Measurements from ENCODE around the gene RUVBL1. TPM values are rescaled to one million over a fixed set of nuclear protein-coding genes. Genes with fewer than 3 reads are reported as not detected.

Gene RUVBL1
- total and polyA plus RNA-seq, 2 experiments from 2014 or later = 29.7 to 33.5 TPM

- Histone ChIP-seq H3K9me3 (ENCODE audit: low read depth) (no peaks in the 10 kb centered on the region), H3K79me2 (peaks cover 47% of the 10 kb centered on the region), H3K27me3 (no peaks in the 10 kb centered on the region), H4K20me1 (ENCODE audit: insufficient read depth, poor library complexity, severe bottlenecking) (peaks cover 33% of the 10 kb centered on the region), H2AFZ (peak within 1 kb of the TSS; percentile 94), H3K4me2 (peak within 1 kb of the TSS; percentile 82), H3K9me2 (replicated peaks; ENCODE audit: insufficient read depth) (no peaks in the 10 kb centered on the region), H3K4me1 (ENCODE audit: insufficient read depth) (peaks cover 25% of the 10 kb centered on the region), H3K27ac (peak within 1 kb of the TSS; percentile 96), H3K36me3 (replicated peaks; ENCODE audit: insufficient read depth, low read depth) (no peaks in the 10 kb centered on the region), H3K4me3 (peak within 1 kb of the TSS; percentile 73)
- TF ChIP-seq, protein P1, sequence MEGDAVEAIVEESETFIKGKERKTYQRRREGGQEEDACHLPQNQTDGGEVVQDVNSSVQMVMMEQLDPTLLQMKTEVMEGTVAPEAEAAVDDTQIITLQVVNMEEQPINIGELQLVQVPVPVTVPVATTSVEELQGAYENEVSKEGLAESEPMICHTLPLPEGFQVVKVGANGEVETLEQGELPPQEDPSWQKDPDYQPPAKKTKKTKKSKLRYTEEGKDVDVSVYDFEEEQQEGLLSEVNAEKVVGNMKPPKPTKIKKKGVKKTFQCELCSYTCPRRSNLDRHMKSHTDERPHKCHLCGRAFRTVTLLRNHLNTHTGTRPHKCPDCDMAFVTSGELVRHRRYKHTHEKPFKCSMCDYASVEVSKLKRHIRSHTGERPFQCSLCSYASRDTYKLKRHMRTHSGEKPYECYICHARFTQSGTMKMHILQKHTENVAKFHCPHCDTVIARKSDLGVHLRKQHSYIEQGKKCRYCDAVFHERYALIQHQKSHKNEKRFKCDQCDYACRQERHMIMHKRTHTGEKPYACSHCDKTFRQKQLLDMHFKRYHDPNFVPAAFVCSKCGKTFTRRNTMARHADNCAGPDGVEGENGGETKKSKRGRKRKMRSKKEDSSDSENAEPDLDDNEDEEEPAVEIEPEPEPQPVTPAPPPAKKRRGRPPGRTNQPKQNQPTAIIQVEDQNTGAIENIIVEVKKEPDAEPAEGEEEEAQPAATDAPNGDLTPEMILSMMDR (IDR thresholded peaks at IDR 0.05; ENCODE audit: poor library complexity) = no peak
- TF ChIP-seq EZH2phosphoT487 (IDR thresholded peaks at IDR 0.05; ENCODE audit: low read depth, severe bottlenecking, unreplicated experiment) = no peak
- TF ChIP-seq EZH2 (IDR thresholded peaks at IDR 0.05; ENCODE audit: borderline replicate concordance) = no peak
- under 1% methylated on average over 34 of the region's 90 CpGs for WGBS (ENCODE audit: low lambda C conversion rate, missing lambda C conversion rate)
- peak; percentile 98 for DNase-seq (ENCODE audit: low spot score)
These were observed 71.6 kb downstream of the RUVBL1 start, which contains the start of gene SEC61A1 for GRCh38 chr3:128051837-128052594. SEC61A1 (plus strand) TSS chr3:128052437; CDS start chr3:128052553, 116 bp downstream.

- peaks cover 29% of the 10 kb centered on the region for H4K20me1 ChIP-seq (ENCODE audit: insufficient read depth, poor library complexity, severe bottlenecking)
- peak overlapping the region; percentile 96 for H3K27ac ChIP-seq
- H3K36me3 ChIP-seq (replicated peaks; ENCODE audit: insufficient read depth, low read depth) = no peaks in the 10 kb centered on the region
- H3K27me3 ChIP-seq = no peaks in the 10 kb centered on the region
- 12% methylated on average over 10 of the region's 10 CpGs for WGBS (ENCODE audit: low lambda C conversion rate, missing lambda C conversion rate)
- peak; percentile 47 for DNase-seq (ENCODE audit: low spot score)
- peaks cover 25% of the 10 kb centered on the region for H3K4me1 ChIP-seq (ENCODE audit: insufficient read depth)
- TF ChIP-seq EZH2phosphoT487 (IDR thresholded peaks at IDR 0.05; ENCODE audit: low read depth, severe bottlenecking, unreplicated experiment) (no peak), EZH2 (IDR thresholded peaks at IDR 0.05; ENCODE audit: borderline replicate concordance) (no peak)
- TF ChIP-seq, protein P1 (IDR thresholded peaks at IDR 0.05; ENCODE audit: poor library complexity) = no peak
- peak overlapping the region; percentile 94 for H2AFZ ChIP-seq
- peak overlapping the region; percentile 45 for H3K4me3 ChIP-seq
- peak overlapping the region; percentile 82 for H3K4me2 ChIP-seq
- no peaks in the 10 kb centered on the region for H3K9me3 ChIP-seq (ENCODE audit: low read depth)
- H3K9me2 ChIP-seq (replicated peaks; ENCODE audit: insufficient read depth) = no peaks in the 10 kb centered on the region
- H3K79me2 ChIP-seq = peaks cover 41% of the 10 kb centered on the region
These were observed 72.2 kb downstream of the RUVBL1 start for GRCh38 chr3:128051459-128051836.

DNA sequence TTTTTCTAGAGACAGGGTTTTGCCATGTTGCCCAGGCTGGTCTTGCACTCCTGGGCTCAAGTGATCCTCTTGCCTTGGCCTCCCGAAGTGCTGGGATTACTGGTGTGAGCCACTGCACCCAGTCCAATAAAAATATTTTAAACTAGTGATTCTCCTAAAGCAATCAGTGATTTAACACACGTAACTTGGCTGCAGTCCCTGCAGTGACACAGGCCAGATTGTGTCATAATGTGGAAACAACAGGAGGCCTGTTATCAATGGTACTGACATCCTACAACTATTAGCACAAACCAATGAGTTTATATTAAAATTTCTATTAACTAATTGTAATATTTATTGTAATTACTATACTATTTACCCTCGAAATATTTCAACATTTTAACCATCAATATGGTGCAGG is 73.0 kb downstream of the RUVBL1 start:
- Histone ChIP-seq H3K4me2 (peak overlapping the region; percentile 82), H3K9me2 (replicated peaks; ENCODE audit: insufficient read depth) (no peaks in the 10 kb centered on the region), H3K27ac (no peak overlapping the region), H3K36me3 (replicated peaks; ENCODE audit: insufficient read depth, low read depth) (no peaks in the 10 kb centered on the region), H4K20me1 (ENCODE audit: insufficient read depth, poor library complexity, severe bottlenecking) (peaks cover 20% of the 10 kb centered on the region), H3K27me3 (no peaks in the 10 kb centered on the region), H3K4me1 (ENCODE audit: insufficient read depth) (peaks cover 23% of the 10 kb centered on the region), H3K9me3 (ENCODE audit: low read depth) (no peaks in the 10 kb centered on the region), H2AFZ (no peak overlapping the region), H3K79me2 (peaks cover 33% of the 10 kb centered on the region), H3K4me3 (no peak overlapping the region)
- WGBS (ENCODE audit: low lambda C conversion rate, missing lambda C conversion rate) = 85% methylated on average over 3 of the region's 3 CpGs
- TF ChIP-seq, protein P1 (IDR thresholded peaks at IDR 0.05; ENCODE audit: poor library complexity) = no peak
- TF ChIP-seq EZH2phosphoT487 (IDR thresholded peaks at IDR 0.05; ENCODE audit: low read depth, severe bottlenecking, unreplicated experiment) = no peak
- no peak for TF ChIP-seq EZH2 (IDR thresholded peaks at IDR 0.05; ENCODE audit: borderline replicate concordance)
- DNase-seq (ENCODE audit: low spot score) = no peak

Measured in hepatocyte (in vitro differentiated cells).